HEK293 (cell line): Measurements from ENCODE around the gene DCUN1D4.

ENCODE experiments used
- CTCF ChIA-PET: fragments of 350-600 bp; formaldehyde crosslinking; extraction: SDS; loops from one replicate; lab custom pipeline; 2021; ENCODE audit warnings: antibody characterized with exemption; lab: Yijun Ruan, JAX
- POLR2A ChIA-PET: fragments of 300-600 bp; formaldehyde crosslinking; extraction: SDS; loops from one replicate; lab custom pipeline; 2020; ENCODE audit warnings: antibody characterized with exemption, inconsistent platforms; lab: Yijun Ruan, JAX
- H3K27ac ChIP-seq: fragments of 200-500 bp; sonication (Bioruptor generic); 2 replicates; pipeline ENCODE4 v1.5.1; 2014; ENCODE audit warnings: low read depth, low read length, control low read depth, inconsistent platforms; ENCODE audit errors: extremely low read depth
- H3K36me3 ChIP-seq, 2 experiments: fragments of 200-500 bp in 1 of 2; sonication (Bioruptor generic) in 1 of 2; 1 replicate in 1 of 2; 2 replicates in 1 of 2; pipeline ENCODE4 v1.5.1; 2014 to 2017; ENCODE audit warnings: inconsistent platforms in 2 of 2, low read length in 2 of 2; ENCODE audit not compliant: control insufficient read depth in 2 of 2, insufficient read depth in 1 of 2
- H3K4me1 ChIP-seq: fragments of 200-500 bp; sonication (Bioruptor generic); 2 replicates; pipeline ENCODE4 v1.5.1; 2014; ENCODE audit warnings: mild to moderate bottlenecking, low read length, inconsistent platforms; ENCODE audit not compliant: control insufficient read depth, insufficient read depth
- H3K4me3 ChIP-seq: 2 replicates; pipeline ENCODE4 v1.5.1; 2011; ENCODE audit warnings: low read depth, mild to moderate bottlenecking, control low read depth, low read length, moderate library complexity
- H3K9me3 ChIP-seq: fragments of 200-500 bp; sonication (Bioruptor generic); 2 replicates; pipeline ENCODE4 v1.5.1; 2014; ENCODE audit warnings: low read depth, low read length, inconsistent platforms; ENCODE audit not compliant: control insufficient read depth, insufficient read depth
- BCL11A ChIP-seq: fragments of 450-650 bp; formaldehyde crosslinking; IDR thresholded peaks from 2 replicates; pipeline ENCODE4 v1.5.1; 2016; ENCODE audit warnings: low read depth, missing biosample characterization, missing genetic modification characterization
- GLIS1 ChIP-seq: fragments of 450-650 bp; formaldehyde crosslinking; IDR thresholded peaks from 2 replicates; pipeline ENCODE4 v1.5.1; 2016; ENCODE audit warnings: missing biosample characterization, missing genetic modification characterization
- OSR2 ChIP-seq: fragments of 450-650 bp; formaldehyde crosslinking; IDR thresholded peaks from 2 replicates; pipeline ENCODE4 v1.5.1; 2016; ENCODE audit warnings: missing biosample characterization, missing genetic modification characterization
- YY1 ChIP-seq: fragments of 450-650 bp; formaldehyde crosslinking; IDR thresholded peaks from 2 replicates; pipeline ENCODE4 v1.5.1; 2018; ENCODE audit warnings: missing biosample characterization, missing genetic modification characterization
- ZBTB21 ChIP-seq: fragments of 450-650 bp; formaldehyde crosslinking; IDR thresholded peaks from 2 replicates; pipeline ENCODE4 v1.5.1; 2017; ENCODE audit warnings: missing biosample characterization, missing genetic modification characterization
- ZBTB7A ChIP-seq: fragments of 450-650 bp; formaldehyde crosslinking; IDR thresholded peaks from 2 replicates; pipeline ENCODE4 v1.5.1; 2016; ENCODE audit warnings: low read depth, missing biosample characterization, missing genetic modification characterization
- ZFHX2 ChIP-seq: fragments of 450-650 bp; formaldehyde crosslinking; conservative IDR thresholded peaks from 2 replicates; pipeline ENCODE4 v1.5.1; 2016; ENCODE audit warnings: missing biosample characterization, missing genetic modification characterization
- ZIC2 ChIP-seq: fragments of 450-650 bp; formaldehyde crosslinking; IDR thresholded peaks from 2 replicates; pipeline ENCODE4 v1.5.1; 2016; ENCODE audit warnings: missing biosample characterization, missing genetic modification characterization
- ZNF155 ChIP-seq: fragments of 450-650 bp; formaldehyde crosslinking; IDR thresholded peaks from 2 replicates; pipeline ENCODE4 v1.5.1; 2016; ENCODE audit warnings: missing biosample characterization, missing genetic modification characterization
- ZNF175 ChIP-seq: fragments of 450-650 bp; formaldehyde crosslinking; IDR thresholded peaks from 2 replicates; pipeline ENCODE4 v1.5.1; 2016; ENCODE audit warnings: missing biosample characterization, missing genetic modification characterization
- ZNF48 ChIP-seq: fragments of 450-650 bp; formaldehyde crosslinking; IDR thresholded peaks from 2 replicates; pipeline ENCODE4 v1.5.1; 2016; ENCODE audit warnings: missing biosample characterization, missing genetic modification characterization
- ZNF555 ChIP-seq: fragments of 450-650 bp; formaldehyde crosslinking; conservative IDR thresholded peaks from 2 replicates; pipeline ENCODE4 v1.5.1; 2017; ENCODE audit warnings: missing biosample characterization, mild to moderate bottlenecking, missing genetic modification characterization, inconsistent platforms
- ZNF561 ChIP-seq: fragments of 450-650 bp; IDR thresholded peaks from 2 replicates; pipeline ENCODE4 v1.5.1; 2018; ENCODE audit warnings: missing biosample characterization, missing genetic modification characterization, borderline replicate concordance
- ZNF571 ChIP-seq: fragments of 450-650 bp; formaldehyde crosslinking; IDR thresholded peaks from 2 replicates; pipeline ENCODE4 v1.5.0; 2017; ENCODE audit warnings: missing biosample characterization, missing genetic modification characterization
- ZNF623 ChIP-seq: fragments of 450-650 bp; formaldehyde crosslinking; IDR thresholded peaks from 2 replicates; pipeline ENCODE4 v1.5.1; 2016; ENCODE audit warnings: missing biosample characterization, missing genetic modification characterization
- ZNF639 ChIP-seq: fragments of 450-650 bp; formaldehyde crosslinking; IDR thresholded peaks from 2 replicates; pipeline ENCODE4 v1.5.1; 2016; ENCODE audit warnings: missing biosample characterization, missing genetic modification characterization
- ZNF747 ChIP-seq: fragments of 450-650 bp; formaldehyde crosslinking; IDR thresholded peaks from 2 replicates; pipeline ENCODE4 v1.5.1; 2016; ENCODE audit warnings: missing biosample characterization, missing genetic modification characterization
- ZNF785 ChIP-seq: fragments of 450-650 bp; formaldehyde crosslinking; IDR thresholded peaks from 2 replicates; pipeline ENCODE4 v1.5.1; 2016; ENCODE audit warnings: missing biosample characterization, missing genetic modification characterization
- ZNF830 ChIP-seq: fragments of 450-650 bp; IDR thresholded peaks from 2 replicates; pipeline ENCODE4 v1.5.0; 2018; ENCODE audit warnings: missing biosample characterization, missing genetic modification characterization, low read depth, mild to moderate bottlenecking, moderate library complexity
- ZSCAN16 ChIP-seq: fragments of 450-650 bp; formaldehyde crosslinking; IDR thresholded peaks from 2 replicates; pipeline ENCODE4 v1.5.1; 2016; ENCODE audit warnings: missing biosample characterization, missing genetic modification characterization
- ZSCAN5A ChIP-seq: fragments of 450-650 bp; formaldehyde crosslinking; IDR thresholded peaks from 2 replicates; pipeline ENCODE4 v1.5.1; 2016; ENCODE audit warnings: missing biosample characterization, missing genetic modification characterization
- ZXDB ChIP-seq: fragments of 450-650 bp; formaldehyde crosslinking; IDR thresholded peaks from 2 replicates; pipeline ENCODE4 v1.5.1; 2016; ENCODE audit warnings: missing biosample characterization, missing genetic modification characterization
- TF ChIP-seq, protein P1 (sequence below): fragments of 450-650 bp; formaldehyde crosslinking; IDR thresholded peaks from 2 replicates; pipeline ENCODE4 v1.5.1; 2016; ENCODE audit warnings: missing biosample characterization, missing genetic modification characterization
- TF ChIP-seq, protein P2 (sequence below): fragments of 450-650 bp; formaldehyde crosslinking; IDR thresholded peaks from 2 replicates; pipeline ENCODE4 v1.5.1; 2016; ENCODE audit warnings: missing biosample characterization, missing genetic modification characterization

Gene DCUN1D4

DNA sequence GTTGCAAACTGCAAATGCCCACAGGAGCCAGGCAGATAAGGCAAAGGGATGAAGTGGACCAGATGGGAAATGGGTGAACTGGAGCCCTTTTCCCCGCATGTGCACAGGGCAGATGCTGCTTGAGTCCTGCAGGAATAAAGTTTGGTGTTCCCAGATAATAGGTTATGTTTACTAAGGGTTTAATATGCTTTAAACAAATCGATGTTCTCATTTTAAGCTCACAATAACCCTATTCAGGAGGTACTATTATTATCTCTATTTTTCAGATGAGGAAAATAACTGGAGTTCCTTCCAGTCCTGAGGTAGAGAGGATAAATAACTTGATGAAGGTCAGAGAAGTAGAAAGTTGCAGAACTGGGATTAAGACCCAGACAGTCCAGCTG lies 99.9 kb downstream of the DCUN1D4 start (continued):
- TF ChIP-seq ZIC2 (no peak), BCL11A (tag by site-specific recombination) (no peak), ZFHX2 (tag by site-specific recombination) (no peak), ZNF561 (no peak), ZNF175 (no peak), ZNF48 (tag by site-specific recombination) (no peak)

DNA sequence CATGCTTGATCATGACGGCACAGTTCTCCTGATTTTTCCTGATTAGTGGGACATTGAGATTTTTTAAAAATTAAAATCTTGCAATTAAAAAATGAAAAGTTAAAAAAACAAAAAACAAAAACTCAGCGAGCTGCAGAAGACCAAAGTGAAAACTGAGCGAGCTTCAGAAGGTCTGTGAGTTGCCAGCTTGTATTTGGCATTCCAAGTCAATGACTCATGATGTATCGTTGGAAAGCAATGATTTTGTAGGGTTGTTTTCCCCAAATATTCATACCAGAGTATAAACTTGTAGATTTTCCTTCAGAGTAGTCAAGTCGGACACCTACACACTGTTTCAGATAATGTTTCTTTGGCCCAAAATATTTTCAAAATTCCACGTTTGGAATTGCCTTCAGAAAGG lies 100.3 kb downstream of the DCUN1D4 start:
- POLR2A ChIA-PET = interaction anchor here (1.0 kb wide), 1 partner anchor 95 kb away, joined by 3 read pairs; the partner anchor contains the start of gene SGCB
- no peaks in the 10 kb centered on the region for H3K4me1 ChIP-seq

DNA sequence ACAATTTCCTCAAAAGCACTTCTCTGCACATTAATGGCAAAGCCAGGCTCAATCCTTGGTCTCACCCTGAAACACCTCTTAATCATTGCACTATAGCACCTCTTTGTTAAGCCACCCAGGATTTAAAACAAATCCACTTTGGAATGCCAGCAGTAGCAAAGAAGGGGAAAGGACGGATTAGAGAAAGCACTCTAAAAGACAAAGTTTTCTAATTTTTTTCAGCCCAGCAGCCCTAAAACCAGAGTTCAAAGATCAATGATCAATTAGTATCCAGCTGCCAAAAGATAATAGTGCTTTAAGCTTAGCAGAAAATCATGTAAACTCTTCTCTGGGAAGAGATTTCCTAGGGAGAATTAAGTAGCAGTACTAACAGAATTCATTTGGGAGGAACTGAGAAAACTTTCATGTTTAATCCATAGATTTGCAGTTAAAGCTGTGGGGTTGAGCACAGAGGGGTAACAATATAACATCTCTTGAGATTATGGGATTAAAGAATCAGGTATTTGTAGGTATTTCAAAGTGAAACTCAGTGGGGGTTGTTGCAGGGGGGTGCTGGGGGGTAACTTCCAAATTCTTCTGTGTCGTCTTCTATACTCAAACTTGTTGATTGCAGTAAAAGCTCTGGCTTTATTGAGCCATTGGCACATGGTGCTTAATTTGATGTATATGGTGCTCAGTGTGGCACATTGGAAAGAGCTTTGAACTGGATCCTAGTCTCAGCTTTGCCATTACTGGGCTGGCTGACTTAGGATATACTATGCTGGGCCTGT lies 115.4 kb downstream of the DCUN1D4 start:
- no peaks in the 10 kb centered on the region for H3K4me1 ChIP-seq
- ChIA-PET CTCF (interaction anchor here (0.9 kb wide), 1 partner anchor 11 kb away, joined by 7 read pairs; no protein-coding TSS in a partner anchor), POLR2A (no interaction called here)
- no peaks in the 10 kb centered on the region for H3K9me3 ChIP-seq
- no peak overlapping the region for H3K4me3 ChIP-seq
- TF ChIP-seq ZNF830 (tag by site-specific recombination) (no peak), YY1 (tag by site-specific recombination) (no peak), OSR2 (no peak), ZNF785 (no peak), ZBTB7A (tag by site-specific recombination) (no peak), ZFHX2 (tag by site-specific recombination) (no peak), ZNF639 (tag by site-specific recombination) (no peak), ZNF747 (tag by site-specific recombination) (no peak), ZNF571 (no peak), GLIS1 (no peak), ZNF555 (tag by site-specific recombination) (no peak), ZBTB21 (no peak), ZNF623 (tag by site-specific recombination) (no peak)
- TF ChIP-seq, protein P1, sequence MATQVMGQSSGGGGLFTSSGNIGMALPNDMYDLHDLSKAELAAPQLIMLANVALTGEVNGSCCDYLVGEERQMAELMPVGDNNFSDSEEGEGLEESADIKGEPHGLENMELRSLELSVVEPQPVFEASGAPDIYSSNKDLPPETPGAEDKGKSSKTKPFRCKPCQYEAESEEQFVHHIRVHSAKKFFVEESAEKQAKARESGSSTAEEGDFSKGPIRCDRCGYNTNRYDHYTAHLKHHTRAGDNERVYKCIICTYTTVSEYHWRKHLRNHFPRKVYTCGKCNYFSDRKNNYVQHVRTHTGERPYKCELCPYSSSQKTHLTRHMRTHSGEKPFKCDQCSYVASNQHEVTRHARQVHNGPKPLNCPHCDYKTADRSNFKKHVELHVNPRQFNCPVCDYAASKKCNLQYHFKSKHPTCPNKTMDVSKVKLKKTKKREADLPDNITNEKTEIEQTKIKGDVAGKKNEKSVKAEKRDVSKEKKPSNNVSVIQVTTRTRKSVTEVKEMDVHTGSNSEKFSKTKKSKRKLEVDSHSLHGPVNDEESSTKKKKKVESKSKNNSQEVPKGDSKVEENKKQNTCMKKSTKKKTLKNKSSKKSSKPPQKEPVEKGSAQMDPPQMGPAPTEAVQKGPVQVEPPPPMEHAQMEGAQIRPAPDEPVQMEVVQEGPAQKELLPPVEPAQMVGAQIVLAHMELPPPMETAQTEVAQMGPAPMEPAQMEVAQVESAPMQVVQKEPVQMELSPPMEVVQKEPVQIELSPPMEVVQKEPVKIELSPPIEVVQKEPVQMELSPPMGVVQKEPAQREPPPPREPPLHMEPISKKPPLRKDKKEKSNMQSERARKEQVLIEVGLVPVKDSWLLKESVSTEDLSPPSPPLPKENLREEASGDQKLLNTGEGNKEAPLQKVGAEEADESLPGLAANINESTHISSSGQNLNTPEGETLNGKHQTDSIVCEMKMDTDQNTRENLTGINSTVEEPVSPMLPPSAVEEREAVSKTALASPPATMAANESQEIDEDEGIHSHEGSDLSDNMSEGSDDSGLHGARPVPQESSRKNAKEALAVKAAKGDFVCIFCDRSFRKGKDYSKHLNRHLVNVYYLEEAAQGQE = no peak
- TF ChIP-seq, protein P2, sequence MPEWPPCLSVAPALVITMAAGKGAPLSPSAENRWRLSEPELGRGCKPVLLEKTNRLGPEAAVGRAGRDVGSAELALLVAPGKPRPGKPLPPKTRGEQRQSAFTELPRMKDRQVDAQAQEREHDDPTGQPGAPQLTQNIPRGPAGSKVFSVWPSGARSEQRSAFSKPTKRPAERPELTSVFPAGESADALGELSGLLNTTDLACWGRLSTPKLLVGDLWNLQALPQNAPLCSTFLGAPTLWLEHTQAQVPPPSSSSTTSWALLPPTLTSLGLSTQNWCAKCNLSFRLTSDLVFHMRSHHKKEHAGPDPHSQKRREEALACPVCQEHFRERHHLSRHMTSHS = no peak
- H3K36me3 ChIP-seq = no peaks in the 10 kb centered on the region
- H3K27ac ChIP-seq = no peak overlapping the region

More for the DNA sequence above, 100.3 kb downstream of the DCUN1D4 start:
- no peak for TF ChIP-seq ZSCAN5A (tag by site-specific recombination)
- TF ChIP-seq ZXDB (tag by site-specific recombination) = no peak
- TF ChIP-seq YY1 (tag by site-specific recombination) = no peak
- no peak for TF ChIP-seq ZSCAN16 (tag by site-specific recombination)
- TF ChIP-seq ZNF155 = no peak
- no peak overlapping the region for H3K4me3 ChIP-seq
- H3K36me3 ChIP-seq = no peaks in the 10 kb centered on the region
- no peaks in the 10 kb centered on the region for H3K9me3 ChIP-seq
- CTCF ChIA-PET = no interaction called here
- H3K27ac ChIP-seq = no peak overlapping the region
